IMR-90 (cell line): Measurements from ENCODE around the gene ZC2HC1C.

ENCODE experiments used
- BHLHE40 ChIP-seq: fragments of 150-350 bp; IDR thresholded peaks from 2 replicates; pipeline ENCODE4 v1.6.1; 2016; ENCODE audit warnings: mild to moderate bottlenecking, low read depth, low read length
- CEBPB ChIP-seq: IDR thresholded peaks from 2 replicates; pipeline ENCODE4 v1.6.1; 2012; ENCODE audit warnings: low read depth, low read length, improper control_type of control experiment
- CTCF ChIP-seq: conservative IDR thresholded peaks from 2 replicates; pipeline ENCODE4 v1.5.1; 2012; ENCODE audit warnings: mild to moderate bottlenecking, low read depth, low read length, improper control_type of control experiment
- MAFK ChIP-seq: IDR thresholded peaks from 2 replicates; pipeline ENCODE4 v1.6.1; 2012; ENCODE audit warnings: low read depth, low read length, improper control_type of control experiment
- POLR2A ChIP-seq: IDR thresholded peaks from 2 replicates; pipeline ENCODE4 v1.6.1; 2012; ENCODE audit warnings: mild to moderate bottlenecking, low read depth, low read length
- RAD21 ChIP-seq: IDR thresholded peaks from 2 replicates; pipeline ENCODE4 v1.6.1; 2012; ENCODE audit warnings: low read length, improper control_type of control experiment
- SMC3 ChIP-seq: fragments of 150-350 bp; IDR thresholded peaks from 2 replicates; pipeline ENCODE4 v1.6.1; 2016; ENCODE audit warnings: low read depth, mild to moderate bottlenecking, antibody characterized with exemption, low read length, moderate library complexity
- TF ChIP-seq, protein P1 (sequence below): fragments of 150-350 bp; IDR thresholded peaks from 2 replicates; pipeline ENCODE4 v1.6.1; 2017; ENCODE audit warnings: mild to moderate bottlenecking, antibody characterized with exemption, low read length, low read depth

- TF ChIP-seq POLR2A, result no peak
- TF ChIP-seq, protein P1, sequence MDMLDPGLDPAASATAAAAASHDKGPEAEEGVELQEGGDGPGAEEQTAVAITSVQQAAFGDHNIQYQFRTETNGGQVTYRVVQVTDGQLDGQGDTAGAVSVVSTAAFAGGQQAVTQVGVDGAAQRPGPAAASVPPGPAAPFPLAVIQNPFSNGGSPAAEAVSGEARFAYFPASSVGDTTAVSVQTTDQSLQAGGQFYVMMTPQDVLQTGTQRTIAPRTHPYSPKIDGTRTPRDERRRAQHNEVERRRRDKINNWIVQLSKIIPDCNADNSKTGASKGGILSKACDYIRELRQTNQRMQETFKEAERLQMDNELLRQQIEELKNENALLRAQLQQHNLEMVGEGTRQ, result no peak
- no peak for TF ChIP-seq CTCF
- TF ChIP-seq SMC3, result no peak
- TF ChIP-seq RAD21, result no peak
- no peak for TF ChIP-seq CEBPB
- no peak for TF ChIP-seq MAFK
- TF ChIP-seq BHLHE40, result no peak
Observed at GRCh38 chr14:75067212-75067611, 2.2 kb upstream of the ZC2HC1C start.
